IMR-90 (cell line): ENCODE results near the gene UBE3B. TPM values are rescaled to one million over a fixed set of nuclear protein-coding genes. Genes with fewer than 3 reads are reported as not detected.

ENCODE experiments used
- ATAC-seq: fragments of 200-7000 bp; cut with Tn5 transposase; 2 replicates; pipeline ENCODE4 v1.9.1; 2020; ENCODE audit warnings: low read depth, mild to moderate bottlenecking, moderate library complexity
- BruUV-seq: library from RNA; stranded (reverse); fragments of 400-500 nt; replicated peaks from 2 replicates; lab custom pipeline; 2021; lab: Mats Ljungman, UMichigan
- CTCF ChIA-PET: fragments of 300-600 bp; formaldehyde crosslinking; extraction: SDS; loops from one replicate; lab custom pipeline; 2021; ENCODE audit warnings: antibody characterized with exemption; lab: Yijun Ruan, JAX
- POLR2A ChIA-PET: fragments of 300-600 bp; sonication (Branson Sonifier 250); formaldehyde crosslinking; loops from one replicate; lab custom pipeline; 2022; ENCODE audit warnings: antibody characterized with exemption; ENCODE audit not compliant: unreplicated experiment; lab: Charles Lee
- DNase-seq: peaks from one replicate; pipeline ENCODE4 v3.0.0; 2013
- H2AFZ ChIP-seq: replicated peaks from 2 replicates; pipeline ENCODE3; 2013; ENCODE audit warnings: low read length, mild to moderate bottlenecking; ENCODE audit not compliant: poor library complexity
- H2AK5ac ChIP-seq: 2 replicates; pipeline ENCODE4 v1.6.1; 2013; ENCODE audit warnings: low read depth, low read length, inconsistent platforms
- H2AK9ac ChIP-seq: replicated peaks from 2 replicates; pipeline ENCODE3; 2013; ENCODE audit warnings: mild to moderate bottlenecking, low read depth, low read length, moderate library complexity; ENCODE audit not compliant: poor library complexity
- H2BK120ac ChIP-seq: 2 replicates; pipeline ENCODE4 v1.6.1; 2013; ENCODE audit warnings: low read depth, low read length, inconsistent platforms
- H2BK15ac ChIP-seq: 3 replicates; pipeline ENCODE4 v1.6.1; 2013; ENCODE audit warnings: low read depth, low read length, inconsistent platforms
- H2BK20ac ChIP-seq: 2 replicates; pipeline ENCODE4 v1.6.1; 2013; ENCODE audit warnings: low read depth, mild to moderate bottlenecking, inconsistent platforms, low read length, moderate library complexity
- H2BK5ac ChIP-seq: 2 replicates; pipeline ENCODE4 v1.6.1; 2013; ENCODE audit warnings: mild to moderate bottlenecking, low read depth, low read length, inconsistent platforms; ENCODE audit not compliant: poor library complexity, severe bottlenecking
- H3K14ac ChIP-seq: replicated peaks from 2 replicates; pipeline ENCODE4 v1.6.1; 2013; ENCODE audit warnings: low read depth, low read length, inconsistent platforms
- H3K18ac ChIP-seq: 2 replicates; pipeline ENCODE4 v1.6.1; 2013; ENCODE audit warnings: low read depth, low read length, control low read depth
- H3K23ac ChIP-seq: 2 replicates; pipeline ENCODE4 v1.6.1; 2013; ENCODE audit warnings: low read depth, low read length, inconsistent platforms
- H3K27ac ChIP-seq: 2 replicates; pipeline ENCODE4 v1.5.1; 2013; ENCODE audit warnings: mild to moderate bottlenecking, control low read depth, low read length; ENCODE audit not compliant: insufficient read depth
- H3K27me3 ChIP-seq: 2 replicates; pipeline ENCODE4 v1.6.1; 2013; ENCODE audit warnings: low read length; ENCODE audit not compliant: control insufficient read depth, insufficient read depth
- H3K36me3 ChIP-seq: 2 replicates; pipeline ENCODE4 v1.6.1; 2013; ENCODE audit warnings: low read length, mixed read lengths; ENCODE audit not compliant: control insufficient read depth, insufficient read depth
- H3K4ac ChIP-seq: 2 replicates; pipeline ENCODE4 v1.6.1; 2013; ENCODE audit warnings: low read depth, low read length, inconsistent platforms
- H3K4me1 ChIP-seq: 2 replicates; pipeline ENCODE4 v1.6.1; 2013; ENCODE audit warnings: low read length, mixed read lengths; ENCODE audit not compliant: control insufficient read depth, insufficient read depth
- H3K4me2 ChIP-seq: 2 replicates; pipeline ENCODE4 v1.6.1; 2013; ENCODE audit warnings: low read depth, mild to moderate bottlenecking, control low read depth, low read length, moderate library complexity
- H3K4me3 ChIP-seq: 2 replicates; pipeline ENCODE4 v1.5.1; 2013; ENCODE audit warnings: low read depth, mild to moderate bottlenecking, control low read depth, low read length, moderate library complexity; ENCODE audit not compliant: insufficient read depth
- H3K56ac ChIP-seq: 2 replicates; pipeline ENCODE4 v1.6.1; 2013; ENCODE audit warnings: low read length, inconsistent platforms; ENCODE audit not compliant: insufficient read depth; ENCODE audit errors: extremely low read depth
- H3K79me1 ChIP-seq, 2 experiments: 2 replicates each; pipeline ENCODE4 v1.6.1; 2013; ENCODE audit warnings: low read length in 2 of 2, inconsistent platforms in 1 of 2, low read depth in 1 of 2
- H3K9ac ChIP-seq: 2 replicates; pipeline ENCODE4 v1.6.1; 2013; ENCODE audit warnings: low read depth, low read length, control low read depth
- H3K9me1 ChIP-seq: 2 replicates; pipeline ENCODE4 v1.6.1; 2013; ENCODE audit warnings: low read length, inconsistent platforms; ENCODE audit not compliant: insufficient read depth
- H3K9me3 ChIP-seq: 2 replicates; pipeline ENCODE4 v1.6.1; 2013; ENCODE audit warnings: low read length; ENCODE audit not compliant: control insufficient read depth, insufficient read depth
- H4K20me1 ChIP-seq: 2 replicates; pipeline ENCODE4 v1.6.1; 2013; ENCODE audit warnings: low read length, inconsistent platforms; ENCODE audit not compliant: insufficient read depth
- H4K5ac ChIP-seq: 2 replicates; pipeline ENCODE4 v1.6.1; 2013; ENCODE audit warnings: mild to moderate bottlenecking, low read depth, low read length, control low read depth
- H4K8ac ChIP-seq, 2 experiments: 2 replicates each; pipeline ENCODE4 v1.6.1; 2013; ENCODE audit warnings: low read depth in 2 of 2, low read length in 2 of 2, control low read depth in 1 of 2, inconsistent platforms in 1 of 2
- H4K91ac ChIP-seq: 2 replicates; pipeline ENCODE4 v1.6.1; 2013; ENCODE audit warnings: low read depth, low read length, inconsistent platforms; ENCODE audit not compliant: insufficient read depth
- CEBPB ChIP-seq: IDR thresholded peaks from 2 replicates; pipeline ENCODE4 v1.6.1; 2012; ENCODE audit warnings: low read depth, low read length, improper control_type of control experiment
- CHD1 ChIP-seq: IDR thresholded peaks from 2 replicates; pipeline ENCODE4 v1.6.1; 2012; ENCODE audit warnings: low read depth, low read length, improper control_type of control experiment
- CTCF ChIP-seq: conservative IDR thresholded peaks from 2 replicates; pipeline ENCODE4 v1.5.1; 2012; ENCODE audit warnings: mild to moderate bottlenecking, low read depth, low read length, improper control_type of control experiment
- FOS ChIP-seq: fragments of 150-350 bp; IDR thresholded peaks from 2 replicates; pipeline ENCODE4 v1.6.1; 2016; ENCODE audit warnings: low read depth, low read length
- MAFK ChIP-seq: IDR thresholded peaks from 2 replicates; pipeline ENCODE4 v1.6.1; 2012; ENCODE audit warnings: low read depth, low read length, improper control_type of control experiment
- MXI1 ChIP-seq: IDR thresholded peaks from 2 replicates; pipeline ENCODE4 v1.6.1; 2012; ENCODE audit warnings: low read depth, mild to moderate bottlenecking, low read length, moderate library complexity, borderline replicate concordance
- NFE2L2 ChIP-seq: fragments of 150-350 bp; IDR thresholded peaks from 2 replicates; pipeline ENCODE4 v1.6.1; 2016; ENCODE audit warnings: low read depth, mild to moderate bottlenecking, low read length
- POLR2A ChIP-seq: IDR thresholded peaks from 2 replicates; pipeline ENCODE4 v1.6.1; 2012; ENCODE audit warnings: mild to moderate bottlenecking, low read depth, low read length
- RAD21 ChIP-seq: IDR thresholded peaks from 2 replicates; pipeline ENCODE4 v1.6.1; 2012; ENCODE audit warnings: low read length, improper control_type of control experiment
- RFX5 ChIP-seq: IDR thresholded peaks from 2 replicates; pipeline ENCODE4 v1.8.0; 2012; ENCODE audit warnings: low read depth, mild to moderate bottlenecking, low read length, moderate library complexity
- SMC3 ChIP-seq: fragments of 150-350 bp; IDR thresholded peaks from 2 replicates; pipeline ENCODE4 v1.6.1; 2016; ENCODE audit warnings: low read depth, mild to moderate bottlenecking, antibody characterized with exemption, low read length, moderate library complexity
- WGBS, 2 experiments: methylation state at CpG; one replicate each; pipeline versions ENCODE4 v1.1.5 to v1.1.7; 2013; ENCODE audit warnings: missing lambda C conversion rate in 2 of 2; ENCODE audit not compliant: insufficient read length in 1 of 2; ENCODE audit errors: extremely low coverage in 2 of 2; 5-methylcytosine and 5-hydroxymethylcytosine counted together
- dilution Hi-C: fragments of 300-500 bp; cut with HindIII; formaldehyde crosslinking; loops from one replicate; pipeline ENCODE4 v1.14.3; 2018; ENCODE audit warnings: low sequenced_read_pairs; ENCODE audit not compliant: unreplicated experiment
- in situ Hi-C: fragments of 300-500 bp; cut with MboI; formaldehyde crosslinking; loops from 3 replicates; pipeline ENCODE4 v1.14.3; 2019; ENCODE audit warnings: low sequenced_read_pairs, inconsistent platforms, mixed read lengths
- intact Hi-C: fragments of 100-400 bp; cut with micrococcal nuclease; formaldehyde crosslinking; loops from 2 replicates; pipeline ENCODE4 v1.10.0; 2022
- polyA plus RNA-seq, 3 experiments: library from polyadenylated mRNA; depleted of rRNA; stranded (reverse); fragments of >200 nt; gene quantifications; 2 replicates each; pipeline ENCODE4 v1.2.3, GENCODE V29; 2012; ENCODE audit warnings: low replicate concordance in 1 of 3
- total RNA-seq: library from RNA; depleted of rRNA; stranded (reverse); fragments of >200 nt; gene quantifications from 2 replicates; pipeline ENCODE4 v1.2.3, GENCODE V29; 2012
- TF ChIP-seq, protein P1 (sequence below): fragments of 150-350 bp; IDR thresholded peaks from 2 replicates; pipeline ENCODE4 v1.6.1; 2017; ENCODE audit warnings: mild to moderate bottlenecking, antibody characterized with exemption, low read length, low read depth
- TF ChIP-seq, protein P2 (sequence below): fragments of 150-350 bp; IDR thresholded peaks from 2 replicates; pipeline ENCODE4 v1.6.1; 2016; ENCODE audit warnings: low read depth, mild to moderate bottlenecking, low read length, moderate library complexity, borderline replicate concordance

The UBE3B gene
- total and polyA plus RNA-seq, 2 of the 4 experiments (the other 2 are of a cell fraction): 18.8 to 24.9 TPM

- H4K20me1 ChIP-seq: no peaks in the 10 kb centered on the region
- H4K5ac ChIP-seq: peak within 1 kb of the TSS; percentile 32
- peaks cover 10% of the 10 kb centered on the region for H3K36me3 ChIP-seq
- DNase-seq: peak; percentile 99
- H3K79me1 ChIP-seq: peaks cover 3 to 16% of the 10 kb centered on the region in 2 experiments; a peak in 3 of 4 replicates
- no peak within 1 kb of the TSS for H3K56ac ChIP-seq
- peak within 1 kb of the TSS; percentile 58 to 85 for H4K8ac ChIP-seq
- H2AK9ac ChIP-seq: peak within 1 kb of the TSS; percentile 97
- ChIA-PET CTCF (interaction anchor here (1.0 to 1.3 kb wide), 4 partner anchors 14 to 54 kb away, joined by 3 to 5 read pairs (median 4); no protein-coding TSS in a partner anchor), POLR2A (no interaction called here)
- peak within 1 kb of the TSS; percentile 53; the same call in 1 of the 2 replicates for H2BK120ac ChIP-seq
- no peak within 1 kb of the TSS for H2BK20ac ChIP-seq
- dilution Hi-C loops: no loop called here
- H2BK15ac ChIP-seq: peak within 1 kb of the TSS; percentile 3; the same call in 1 of the 3 replicates
- H3K4me1 ChIP-seq: peaks cover 2% of the 10 kb centered on the region; the same call in 1 of the 2 replicates
- H3K9me1 ChIP-seq: peaks cover 5% of the 10 kb centered on the region
- H4K91ac ChIP-seq: peak within 1 kb of the TSS; percentile 17
- peak within 1 kb of the TSS; percentile 87 for H3K4me2 ChIP-seq
- intact Hi-C loops: loop anchor here (1.0 kb wide), 2 partner anchors 55 to 145 kb away; no protein-coding TSS in a partner anchor
- H3K23ac ChIP-seq: peak within 1 kb of the TSS; percentile 83
- peak within 1 kb of the TSS; percentile 90; the same call in 1 of the 2 replicates for H2AK5ac ChIP-seq
- peak within 1 kb of the TSS; percentile 68 for H3K9ac ChIP-seq
- H3K9me3 ChIP-seq: no peaks in the 10 kb centered on the region
- in situ Hi-C loops: no loop called here
- peak; percentile 98 for ATAC-seq
- 3% methylated on average over 33 of the region's 74 CpGs; no CpG with 5 or more reads in 1 of the 2 experiments for WGBS, 2 experiments
- H3K18ac ChIP-seq: no peak within 1 kb of the TSS
- no TSS peak for BruUV-seq
- peak within 1 kb of the TSS; percentile 55 for H2BK5ac ChIP-seq
- peak within 1 kb of the TSS; percentile 73 for H3K4me3 ChIP-seq
- peak within 1 kb of the TSS; percentile 68 for H3K4ac ChIP-seq
- peak within 1 kb of the TSS; percentile 77 for H3K14ac ChIP-seq
- H3K27me3 ChIP-seq: no peaks in the 10 kb centered on the region
- H3K27ac ChIP-seq: peak within 1 kb of the TSS; percentile 44
- H2AFZ ChIP-seq: peak within 1 kb of the TSS; percentile 96
- no peak for TF ChIP-seq CTCF
- no peak for TF ChIP-seq RAD21
- peak; percentile 87 for TF ChIP-seq MXI1
- no peak for TF ChIP-seq CHD1
- peak; percentile 49; the same call in 1 of the 2 replicates for TF ChIP-seq POLR2A
- no peak for TF ChIP-seq NFE2L2
- 0 out of 2 replicates have a peak, but pooled peaks have one; percentile 36 for TF ChIP-seq RFX5
- TF ChIP-seq MAFK: no peak
- TF ChIP-seq CEBPB: peak; percentile 76
- TF ChIP-seq FOS: no peak
- TF ChIP-seq SMC3: no peak
- TF ChIP-seq, protein P1, sequence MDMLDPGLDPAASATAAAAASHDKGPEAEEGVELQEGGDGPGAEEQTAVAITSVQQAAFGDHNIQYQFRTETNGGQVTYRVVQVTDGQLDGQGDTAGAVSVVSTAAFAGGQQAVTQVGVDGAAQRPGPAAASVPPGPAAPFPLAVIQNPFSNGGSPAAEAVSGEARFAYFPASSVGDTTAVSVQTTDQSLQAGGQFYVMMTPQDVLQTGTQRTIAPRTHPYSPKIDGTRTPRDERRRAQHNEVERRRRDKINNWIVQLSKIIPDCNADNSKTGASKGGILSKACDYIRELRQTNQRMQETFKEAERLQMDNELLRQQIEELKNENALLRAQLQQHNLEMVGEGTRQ: peak; percentile 92
- TF ChIP-seq, protein P2, sequence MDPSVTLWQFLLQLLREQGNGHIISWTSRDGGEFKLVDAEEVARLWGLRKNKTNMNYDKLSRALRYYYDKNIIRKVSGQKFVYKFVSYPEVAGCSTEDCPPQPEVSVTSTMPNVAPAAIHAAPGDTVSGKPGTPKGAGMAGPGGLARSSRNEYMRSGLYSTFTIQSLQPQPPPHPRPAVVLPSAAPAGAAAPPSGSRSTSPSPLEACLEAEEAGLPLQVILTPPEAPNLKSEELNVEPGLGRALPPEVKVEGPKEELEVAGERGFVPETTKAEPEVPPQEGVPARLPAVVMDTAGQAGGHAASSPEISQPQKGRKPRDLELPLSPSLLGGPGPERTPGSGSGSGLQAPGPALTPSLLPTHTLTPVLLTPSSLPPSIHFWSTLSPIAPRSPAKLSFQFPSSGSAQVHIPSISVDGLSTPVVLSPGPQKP: no peak
Observed at GRCh38 chr12:109573029-109573913, 95.8 kb downstream of the UBE3B start, which contains the start of the genes MMAB and MVK. MMAB (minus strand) TSS chr12:109573504; CDS start chr12:109573480, 24 bp downstream. MVK (plus strand) TSS chr12:109573794; CDS start chr12:109574823, 1,029 bp downstream.
